Epithelial cell of proximal tubule (primary cell): ENCODE measurements around the gene ZNF697. TPM values are rescaled to one million over a fixed set of nuclear protein-coding genes. Genes with fewer than 3 reads are reported as not detected.
"Not testable (repeated sequence)": the region's sequence is repeated elsewhere in the genome, so short reads cannot be mapped to it uniquely, and the experiment has no call there.

Source experiments
- DNase-seq: peaks from one replicate; pipeline ENCODE4 v3.0.0-alpha.2; 2011; ENCODE audit warnings: low read depth
- H3K4me3 ChIP-seq: 2 replicates; pipeline ENCODE4 v1.5.1; 2011; ENCODE audit warnings: low read depth, mild to moderate bottlenecking, low read length
- CTCF ChIP-seq: conservative IDR thresholded peaks from 2 replicates; pipeline ENCODE4 v1.5.1; 2012; ENCODE audit warnings: low read depth, mild to moderate bottlenecking, low read length
- total RNA-seq: library from RNA; depleted of rRNA; stranded (reverse); fragments of >200 nt; gene quantifications from 2 replicates; pipeline ENCODE4 v1.2.3, GENCODE V29; 2015

Gene ZNF697
- total RNA-seq, 1 donor from 2014 or later, result 6.8 TPM

GRCh38 chr1:119613769-119614720 is 34.0 kb downstream of the ZNF697 start:
- peak; percentile 76 for TF ChIP-seq CTCF
- no peak for DNase-seq
- no peak overlapping the region for H3K4me3 ChIP-seq

- no peak for DNase-seq
- peak; percentile 96 for TF ChIP-seq CTCF
- no peak overlapping the region for H3K4me3 ChIP-seq
Measured at GRCh38 chr1:119611701-119612113, 36.4 kb downstream of the ZNF697 start.

DNA sequence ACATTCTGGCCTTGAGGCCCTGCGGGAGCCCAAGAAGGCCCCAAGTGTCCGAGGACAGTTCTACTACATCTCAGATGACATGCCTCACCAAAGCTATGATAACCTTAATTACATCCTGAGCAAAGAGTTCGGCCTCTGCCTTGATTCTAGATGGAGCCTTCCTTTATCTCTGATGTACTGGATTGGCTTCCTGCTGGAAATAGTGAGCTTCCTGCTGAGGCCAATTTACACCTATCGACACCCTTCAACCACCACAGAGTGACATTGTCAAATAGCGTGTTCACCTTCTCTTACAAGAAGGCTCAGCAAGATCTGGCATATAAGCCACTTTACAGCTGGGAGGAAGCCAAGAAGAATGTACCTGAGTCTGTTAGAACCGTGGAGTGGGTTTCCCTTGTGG is 39.2 kb downstream of the ZNF697 start:
- DNase-seq, H3K4me3 ChIP-seq: not testable (repeated sequence)

DNA sequence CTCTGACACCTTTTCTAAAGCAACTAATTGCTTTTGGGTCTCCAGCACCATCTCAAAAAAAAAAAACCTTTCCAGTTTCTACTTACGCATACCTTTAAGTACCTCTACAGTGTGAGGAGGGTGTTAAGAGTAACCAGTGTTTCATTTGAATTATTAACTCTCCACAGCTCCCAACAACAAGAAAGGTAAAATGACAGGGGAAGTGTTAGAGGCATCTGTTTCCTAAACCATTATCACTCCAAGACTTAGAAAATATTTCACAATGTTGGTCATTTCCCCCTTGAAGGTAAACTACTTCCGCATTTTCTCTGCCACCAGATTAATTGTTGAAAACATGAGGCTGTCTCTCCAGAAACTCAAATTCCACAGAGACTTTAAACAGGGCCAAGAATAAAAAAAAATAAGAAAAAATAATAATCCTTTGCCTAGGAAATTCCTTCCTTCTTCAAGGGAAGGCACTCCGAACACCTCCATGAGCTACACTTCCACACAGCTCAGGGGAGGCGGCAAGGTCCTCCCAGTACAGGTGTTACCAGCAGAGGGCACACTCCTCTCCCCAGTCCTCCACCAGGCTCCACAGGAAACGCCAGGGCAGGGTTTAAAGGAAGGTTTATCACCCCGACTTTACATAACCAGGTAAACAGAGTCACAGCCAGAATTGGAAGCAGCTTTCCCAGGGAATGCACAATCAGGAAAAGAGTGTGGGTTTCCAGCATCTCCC is 40.8 kb downstream of the ZNF697 start:
- H3K4me3 ChIP-seq, DNase-seq: not testable (repeated sequence)

GRCh38 chr1:119606394-119606793 is 41.7 kb downstream of the ZNF697 start:
- H3K4me3 ChIP-seq, result no peak overlapping the region
- TF ChIP-seq CTCF, result no peak
- no peak for DNase-seq

DNA sequence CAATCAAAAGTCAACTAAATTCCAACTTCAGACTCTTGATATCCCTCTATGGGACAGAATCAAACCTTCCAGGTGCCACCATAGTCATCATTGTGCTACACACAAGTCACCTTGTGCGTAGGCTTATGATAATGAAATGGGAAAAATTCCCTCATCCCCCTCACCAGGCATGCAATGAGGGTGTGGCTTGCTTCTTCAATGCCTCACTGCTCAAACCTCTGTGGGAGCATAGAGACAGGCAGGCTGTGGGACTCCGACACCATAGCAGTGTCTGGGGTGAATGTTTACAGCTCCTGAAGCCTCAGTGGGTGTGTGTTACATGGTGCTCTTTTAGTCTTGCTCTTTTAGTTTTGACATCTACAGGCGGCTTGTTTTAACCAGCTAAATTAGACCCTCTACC is 42.4 kb downstream of the ZNF697 start:
- no peak overlapping the region for H3K4me3 ChIP-seq
- DNase-seq, result no peak
- no peak for TF ChIP-seq CTCF

DNA sequence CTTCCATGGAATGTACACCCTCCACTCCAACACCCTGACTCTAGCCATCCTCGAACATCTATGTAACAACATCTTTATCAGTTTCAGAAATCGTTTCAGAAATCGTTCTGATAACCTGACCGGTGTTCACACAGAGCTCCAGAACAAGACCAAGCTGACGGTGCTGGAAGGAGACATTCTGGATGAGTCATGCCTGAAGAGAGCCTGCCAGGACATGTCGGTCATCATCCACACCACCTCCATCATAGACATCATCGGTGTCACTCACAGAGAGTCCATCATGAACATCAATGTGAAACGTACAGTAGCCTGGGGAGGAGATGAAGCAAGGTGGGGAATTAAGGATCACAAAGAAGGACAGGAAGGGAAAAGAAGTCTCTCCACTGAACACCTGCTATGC is 43.0 kb downstream of the ZNF697 start:
- H3K4me3 ChIP-seq, DNase-seq: not testable (repeated sequence)

- H3K4me3 ChIP-seq, result no peak overlapping the region
- TF ChIP-seq CTCF, result no peak
- no peak for DNase-seq
Measured at GRCh38 chr1:119603695-119604094, 44.4 kb downstream of the ZNF697 start.

DNA sequence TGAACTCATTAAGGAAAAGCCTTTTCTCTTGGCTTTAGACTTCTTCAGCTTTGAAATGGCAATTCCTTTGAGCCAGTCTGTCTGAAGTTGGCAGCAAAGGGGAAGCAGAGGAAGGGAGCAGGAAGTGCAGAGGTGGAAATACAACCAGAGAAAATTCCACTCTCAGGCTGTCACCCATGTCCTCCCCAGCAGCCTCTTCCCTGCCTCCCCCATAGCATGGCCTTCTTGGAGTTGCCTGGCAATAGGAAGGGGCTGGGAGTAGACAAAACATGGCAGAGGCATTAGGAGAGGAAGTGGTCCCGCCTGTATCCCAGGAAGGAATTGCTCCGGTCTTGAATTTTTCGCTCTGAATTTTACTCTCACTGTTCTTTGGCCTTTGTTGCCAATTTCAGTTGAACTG is 44.8 kb downstream of the ZNF697 start:
- not testable (repeated sequence) for DNase-seq, H3K4me3 ChIP-seq

GRCh38 chr1:119602789-119603188 is 45.3 kb downstream of the ZNF697 start:
- not testable (repeated sequence) for H3K4me3 ChIP-seq, DNase-seq
